ENCODE results near the gene HSPG2.
"Not testable (repeated sequence)": the region's sequence is repeated elsewhere in the genome, so short reads cannot be mapped to it uniquely, and the experiment has no call there.

DNA sequence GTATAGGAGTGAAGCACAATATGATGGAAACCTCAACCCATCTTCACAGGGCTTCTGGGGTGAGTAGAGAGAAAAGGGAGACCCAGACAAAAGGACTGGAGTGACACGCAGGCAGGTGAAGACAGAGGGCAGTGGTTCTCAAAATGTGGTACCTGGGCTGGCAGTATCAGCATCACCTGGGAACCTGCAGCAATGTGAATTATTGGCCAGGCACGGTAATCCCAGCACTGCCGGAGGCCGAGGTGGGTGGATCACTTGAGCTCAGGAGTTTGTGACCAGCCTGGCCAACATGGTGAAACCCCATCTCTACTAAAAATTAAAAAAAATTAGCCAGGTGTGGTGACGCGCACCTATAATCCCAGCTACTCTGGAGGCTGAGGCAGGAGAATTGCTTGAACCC is 45.0 kb upstream of the HSPG2 start:
- TF ChIP-seq, protein P1, sequence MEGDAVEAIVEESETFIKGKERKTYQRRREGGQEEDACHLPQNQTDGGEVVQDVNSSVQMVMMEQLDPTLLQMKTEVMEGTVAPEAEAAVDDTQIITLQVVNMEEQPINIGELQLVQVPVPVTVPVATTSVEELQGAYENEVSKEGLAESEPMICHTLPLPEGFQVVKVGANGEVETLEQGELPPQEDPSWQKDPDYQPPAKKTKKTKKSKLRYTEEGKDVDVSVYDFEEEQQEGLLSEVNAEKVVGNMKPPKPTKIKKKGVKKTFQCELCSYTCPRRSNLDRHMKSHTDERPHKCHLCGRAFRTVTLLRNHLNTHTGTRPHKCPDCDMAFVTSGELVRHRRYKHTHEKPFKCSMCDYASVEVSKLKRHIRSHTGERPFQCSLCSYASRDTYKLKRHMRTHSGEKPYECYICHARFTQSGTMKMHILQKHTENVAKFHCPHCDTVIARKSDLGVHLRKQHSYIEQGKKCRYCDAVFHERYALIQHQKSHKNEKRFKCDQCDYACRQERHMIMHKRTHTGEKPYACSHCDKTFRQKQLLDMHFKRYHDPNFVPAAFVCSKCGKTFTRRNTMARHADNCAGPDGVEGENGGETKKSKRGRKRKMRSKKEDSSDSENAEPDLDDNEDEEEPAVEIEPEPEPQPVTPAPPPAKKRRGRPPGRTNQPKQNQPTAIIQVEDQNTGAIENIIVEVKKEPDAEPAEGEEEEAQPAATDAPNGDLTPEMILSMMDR (IDR thresholded peaks at IDR 0.05; ENCODE audit: insufficient read depth, low read length), result not testable (repeated sequence)
- TF ChIP-seq POLR2AphosphoS5 (IDR thresholded peaks at IDR 0.05; ENCODE audit: low read depth), result not testable (repeated sequence)
- TF ChIP-seq, protein P2, sequence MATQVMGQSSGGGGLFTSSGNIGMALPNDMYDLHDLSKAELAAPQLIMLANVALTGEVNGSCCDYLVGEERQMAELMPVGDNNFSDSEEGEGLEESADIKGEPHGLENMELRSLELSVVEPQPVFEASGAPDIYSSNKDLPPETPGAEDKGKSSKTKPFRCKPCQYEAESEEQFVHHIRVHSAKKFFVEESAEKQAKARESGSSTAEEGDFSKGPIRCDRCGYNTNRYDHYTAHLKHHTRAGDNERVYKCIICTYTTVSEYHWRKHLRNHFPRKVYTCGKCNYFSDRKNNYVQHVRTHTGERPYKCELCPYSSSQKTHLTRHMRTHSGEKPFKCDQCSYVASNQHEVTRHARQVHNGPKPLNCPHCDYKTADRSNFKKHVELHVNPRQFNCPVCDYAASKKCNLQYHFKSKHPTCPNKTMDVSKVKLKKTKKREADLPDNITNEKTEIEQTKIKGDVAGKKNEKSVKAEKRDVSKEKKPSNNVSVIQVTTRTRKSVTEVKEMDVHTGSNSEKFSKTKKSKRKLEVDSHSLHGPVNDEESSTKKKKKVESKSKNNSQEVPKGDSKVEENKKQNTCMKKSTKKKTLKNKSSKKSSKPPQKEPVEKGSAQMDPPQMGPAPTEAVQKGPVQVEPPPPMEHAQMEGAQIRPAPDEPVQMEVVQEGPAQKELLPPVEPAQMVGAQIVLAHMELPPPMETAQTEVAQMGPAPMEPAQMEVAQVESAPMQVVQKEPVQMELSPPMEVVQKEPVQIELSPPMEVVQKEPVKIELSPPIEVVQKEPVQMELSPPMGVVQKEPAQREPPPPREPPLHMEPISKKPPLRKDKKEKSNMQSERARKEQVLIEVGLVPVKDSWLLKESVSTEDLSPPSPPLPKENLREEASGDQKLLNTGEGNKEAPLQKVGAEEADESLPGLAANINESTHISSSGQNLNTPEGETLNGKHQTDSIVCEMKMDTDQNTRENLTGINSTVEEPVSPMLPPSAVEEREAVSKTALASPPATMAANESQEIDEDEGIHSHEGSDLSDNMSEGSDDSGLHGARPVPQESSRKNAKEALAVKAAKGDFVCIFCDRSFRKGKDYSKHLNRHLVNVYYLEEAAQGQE (IDR thresholded peaks at IDR 0.05; ENCODE audit: insufficient replicate concordance, low read depth), result not testable (repeated sequence)
